HepG2 (cell line): ENCODE measurements around the gene NME2. TPM values are rescaled to one million over a fixed set of nuclear protein-coding genes. Genes with fewer than 3 reads are reported as not detected.

Experiments
- ATAC-seq: fragments of 200-7000 bp; cut with Tn5 transposase; 3 replicates; pipeline ENCODE4 v1.9.1; 2020; ENCODE audit warnings: mild to moderate bottlenecking, moderate library complexity
- BruUV-seq: library from RNA; stranded (reverse); fragments of 400-500 nt; replicated peaks from 2 replicates; lab custom pipeline; 2021; lab: Mats Ljungman, UMichigan
- CTCF ChIA-PET: fragments of 300-600 bp; formaldehyde crosslinking; extraction: SDS; loops from one replicate; lab custom pipeline; 2021; ENCODE audit warnings: low total read pairs, inconsistent platforms, low intra/inter-chr PET ratio; lab: Yijun Ruan, JAX
- POLR2A ChIA-PET: fragments of 350-600 bp; sonication (Branson Sonifier 250); formaldehyde crosslinking; loops from one replicate; lab custom pipeline; 2020; ENCODE audit warnings: antibody characterized with exemption, inconsistent platforms; lab: Yijun Ruan, JAX
- DNase-seq: peaks from one replicate; pipeline ENCODE4 v3.0.0-alpha.2; 2015; ENCODE audit warnings: low spot score
- FAIRE-seq: peaks from 3 replicates; lab custom pipeline; 2011; peaks lifted over from hg19 to GRCh38; lab: Jason Lieb, UNC
- H2AFZ ChIP-seq: one replicate; pipeline ENCODE4 v1.6.1; 2011; ENCODE audit warnings: low read length, inconsistent platforms
- H3K27ac ChIP-seq: fragments of 300-600 bp; 3 replicates; pipeline ENCODE4 v1.8.0; 2011; ENCODE audit warnings: mixed run types, mild to moderate bottlenecking, mixed read lengths, low read length, inconsistent platforms; ENCODE audit not compliant: insufficient read depth; ENCODE audit errors: extremely low read length
- H3K27me3 ChIP-seq, 2 experiments: fragments of 200-600 bp in 1 of 2; 2 replicates in 1 of 2; 3 replicates in 1 of 2; pipeline versions ENCODE4 v1.6.0 to v1.8.0; 2011; ENCODE audit warnings: low read length in 2 of 2, mild to moderate bottlenecking in 2 of 2, moderate library complexity in 2 of 2, inconsistent platforms in 1 of 2; ENCODE audit not compliant: insufficient read depth in 2 of 2, control insufficient read depth in 1 of 2
- H3K36me3 ChIP-seq, 2 experiments: fragments of 200-600 bp in 1 of 2; replicated peaks in 1 of 2; 2 replicates in 1 of 2; 3 replicates in 1 of 2; pipeline versions ENCODE4 v1.5.1 to v1.8.0; 2011; ENCODE audit warnings: low read length in 2 of 2, inconsistent platforms in 1 of 2; ENCODE audit not compliant: insufficient read depth in 2 of 2, control insufficient read depth in 1 of 2
- H3K4me1 ChIP-seq: 2 replicates; pipeline ENCODE4 v1.5.1; 2012; ENCODE audit warnings: low read length, inconsistent platforms; ENCODE audit not compliant: insufficient read depth
- H3K4me2 ChIP-seq: 2 replicates; pipeline ENCODE4 v1.6.0; 2011; ENCODE audit warnings: low read depth, low read length, inconsistent platforms
- H3K4me3 ChIP-seq, 3 experiments: fragments of 200-600 bp in 1 of 3; sonication (generic), shearing (Covaris generic) in 1 of 3; replicated peaks in 1 of 3; 2 replicates each; pipeline ENCODE4 v1.5.1; 2011 to 2016; ENCODE audit warnings: low read length in 3 of 3, inconsistent platforms in 2 of 3, low read depth in 2 of 3, mild to moderate bottlenecking in 2 of 3, control low read depth in 1 of 3, mixed read lengths in 1 of 3; ENCODE audit not compliant: insufficient read depth in 1 of 3
- H3K79me2 ChIP-seq: one replicate; pipeline ENCODE4 v1.6.1; 2011; ENCODE audit warnings: low read length, inconsistent platforms; ENCODE audit not compliant: insufficient read depth
- H3K9ac ChIP-seq: 2 replicates; pipeline ENCODE4 v1.6.0; 2011; ENCODE audit warnings: mild to moderate bottlenecking, low read depth, low read length, inconsistent platforms; ENCODE audit not compliant: insufficient read depth
- H3K9me3 ChIP-seq: 2 replicates; pipeline ENCODE4 v1.5.1; 2012; ENCODE audit warnings: mild to moderate bottlenecking, low read length
- H4K20me1 ChIP-seq: 2 replicates; pipeline ENCODE4 v1.6.0; 2011; ENCODE audit warnings: inconsistent platforms, mild to moderate bottlenecking, low read length, moderate library complexity; ENCODE audit not compliant: insufficient read depth
- AGO2 ChIP-seq: fragments of 200-400 bp; formaldehyde crosslinking; optimal IDR thresholded peaks from 2 replicates; pipeline ENCODE3; 2017; ENCODE audit warnings: mild to moderate bottlenecking, low read depth, low read length, moderate library complexity
- DZIP1 ChIP-seq: sonication (generic); formaldehyde crosslinking; IDR thresholded peaks from 2 replicates; pipeline ENCODE4 v1.5.0; 2020; ENCODE audit warnings: mild to moderate bottlenecking, missing genetic modification reagents
- HOXA5 ChIP-seq: sonication (generic); formaldehyde crosslinking; IDR thresholded peaks from 2 replicates; pipeline ENCODE4 v1.4.0; 2020; ENCODE audit warnings: missing genetic modification reagents
- LRRFIP1 ChIP-seq: sonication (generic); formaldehyde crosslinking; conservative IDR thresholded peaks from 2 replicates; pipeline ENCODE4 v1.4.0; 2020; ENCODE audit warnings: missing genetic modification reagents
- NPAS2 ChIP-seq: sonication (generic); formaldehyde crosslinking; IDR thresholded peaks from 2 replicates; pipeline ENCODE4 v1.8.0; 2022; ENCODE audit warnings: mild to moderate bottlenecking, missing genetic modification reagents, borderline replicate concordance
- SMARCC2 ChIP-seq: fragments of 450-650 bp; IDR thresholded peaks from 2 replicates; pipeline ENCODE4 v1.6.1; 2017; ENCODE audit warnings: antibody characterized with exemption, mild to moderate bottlenecking
- ZBED4 ChIP-seq: sonication (generic); formaldehyde crosslinking; IDR thresholded peaks from 2 replicates; pipeline ENCODE4 v1.4.0; 2020; ENCODE audit warnings: missing genetic modification reagents, borderline replicate concordance
- ZNF468 ChIP-seq: sonication (generic); formaldehyde crosslinking; IDR thresholded peaks from 2 replicates; pipeline ENCODE4 v1.8.0; 2022; ENCODE audit warnings: mild to moderate bottlenecking, moderate library complexity, missing genetic modification reagents
- ZNF550 ChIP-seq: sonication (generic); formaldehyde crosslinking; IDR thresholded peaks from 2 replicates; pipeline ENCODE4 v1.4.0; 2020; ENCODE audit warnings: mild to moderate bottlenecking, missing genetic modification reagents, borderline replicate concordance
- ZNF800 ChIP-seq: sonication (generic); formaldehyde crosslinking; IDR thresholded peaks from 2 replicates; pipeline ENCODE4 v1.4.0; 2020; ENCODE audit warnings: missing genetic modification reagents
- ZSCAN21 ChIP-seq: sonication (generic); formaldehyde crosslinking; IDR thresholded peaks from 2 replicates; pipeline ENCODE4 v1.8.0; 2022; ENCODE audit warnings: mild to moderate bottlenecking, missing genetic modification reagents, moderate library complexity, borderline replicate concordance
- WGBS: methylation state at CpG from one replicate; pipeline ENCODE4 v1.1.6; 2017; ENCODE audit warnings: low lambda C conversion rate; 5-methylcytosine and 5-hydroxymethylcytosine counted together
- in situ Hi-C: cut with HindIII; loops from 2 replicates; pipeline ENCODE4 v1.10.0; 2017; ENCODE audit warnings: low pct_unique_long_range_greater_than_20kb; ENCODE audit not compliant: extremely low pct_ligation_motif_present
- intact Hi-C: fragments of 100-400 bp; cut with micrococcal nuclease; formaldehyde crosslinking; loops from one replicate; pipeline ENCODE4 v1.10.0; 2022; ENCODE audit not compliant: unreplicated experiment
- polyA plus RNA-seq, 8 experiments: library from polyadenylated mRNA; depleted of rRNA in 3 of 8; stranded (reverse) in 7 of 8; unstranded in 1 of 8; fragments of >200 nt; fragmentation: Illumina TruSeq in 4 of 8; extraction: Trizol in 4 of 8; gene quantifications; 2 replicates each; pipeline versions ENCODE4 v1.2.1 to v1.2.3, GENCODE V29; 2011 to 2016; ENCODE audit warnings: low read depth in 4 of 8, missing spikeins in 1 of 8, mixed read lengths in 1 of 8; ENCODE audit not compliant: insufficient read depth in 1 of 8
- total RNA-seq, 5 experiments: library from RNA; depleted of rRNA; stranded (reverse); fragments of >200 nt; fragmentation: Illumina TruSeq; extraction: Trizol; gene quantifications; 2 replicates each; pipeline ENCODE4 v1.2.3, GENCODE V29; 2016; ENCODE audit warnings: low read depth in 1 of 5

Gene NME2
- total and polyA plus RNA-seq, 2 of the 13 experiments (the other 11 are each of a cell fraction or from before 2014, with no cell fraction given): 790 to 1,213 TPM

GRCh38 chr17:51180486-51180885, 14.3 kb downstream of the NME2 start:
- DNase-seq: no peak
- no peak for ATAC-seq
- Histone ChIP-seq H3K36me3 (peaks cover 13 to 46% of the 10 kb centered on the region in 2 experiments; a peak in 4 of 5 replicates), H3K27me3 (no peaks in the 10 kb centered on the region), H3K9me3 (no peaks in the 10 kb centered on the region), H3K4me2 (no peak overlapping the region), H3K79me2 (peaks cover 3% of the 10 kb centered on the region), H3K27ac (no peak overlapping the region), H3K9ac (no peak overlapping the region), H3K4me1 (peaks cover 10% of the 10 kb centered on the region), H2AFZ (no peak overlapping the region), H4K20me1 (no peaks in the 10 kb centered on the region), H3K4me3 (no peak overlapping the region)
- in situ Hi-C loops (no loop called here), intact Hi-C loops (no loop called here)
- no peak for TF ChIP-seq HOXA5
- TF ChIP-seq ZNF468 (CRISPR knock-in tag): no peak
- TF ChIP-seq DZIP1: no peak
- TF ChIP-seq SMARCC2: no peak
- no peak for TF ChIP-seq ZSCAN21 (CRISPR knock-in tag)
- no peak for TF ChIP-seq ZBED4
- TF ChIP-seq LRRFIP1 (CRISPR knock-in tag): no peak
- TF ChIP-seq ZNF800 (CRISPR knock-in tag): no peak
- no peak for TF ChIP-seq ZNF550
- TF ChIP-seq AGO2: no peak
- TF ChIP-seq NPAS2: no peak
- 96% methylated on average over 5 of the region's 5 CpGs for WGBS
- BruUV-seq: no TSS peak
- POLR2A ChIA-PET: no interaction called here
- CTCF ChIA-PET: no interaction called here
- FAIRE-seq: no peak
